Measurements from ENCODE around the gene DOP1B.

- TF ChIP-seq CTCF (IDR thresholded peaks at IDR 0.05) (no peak), POLR2A (IDR thresholded peaks at IDR 0.05) (no peak)
Measured at GRCh38 chr21:36200081-36200561, 43.5 kb downstream of the DOP1B start.

Measured in lower leg skin (tissue), 3 donors.